Loucy (cell line): ENCODE results near the gene LACTBL1.

Experiments used
- H2AFZ ChIP-seq: fragments of 200-600 bp; sonication (generic); 2 replicates; pipeline ENCODE4 v1.6.0; 2016; ENCODE audit warnings: antibody characterized with exemption, mild to moderate bottlenecking, low read length, moderate library complexity
- H3F3A ChIP-seq: fragments of 200-600 bp; 2 replicates; pipeline ENCODE4 v1.6.0; 2016; ENCODE audit warnings: antibody characterized with exemption, low read depth, mild to moderate bottlenecking
- H3K27me3 ChIP-seq: fragments of 200-600 bp; sonication (generic); 2 replicates; pipeline ENCODE4 v1.6.1; 2014; ENCODE audit warnings: low read length, mild to moderate bottlenecking; ENCODE audit not compliant: insufficient read depth, poor library complexity, severe bottlenecking
- H3K36me3 ChIP-seq: fragments of 200-600 bp; sonication (generic); 2 replicates; pipeline ENCODE4 v1.6.1; 2016; ENCODE audit warnings: low read length; ENCODE audit not compliant: insufficient read depth
- H3K4me1 ChIP-seq: fragments of 200-600 bp; sonication (generic); 2 replicates; pipeline ENCODE4 v1.5.1; 2014; ENCODE audit warnings: low read length, mild to moderate bottlenecking; ENCODE audit not compliant: insufficient read depth, poor library complexity, severe bottlenecking
- H3K4me2 ChIP-seq: fragments of 200-600 bp; sonication (generic); 2 replicates; pipeline ENCODE4 v1.6.0; 2014; ENCODE audit warnings: antibody characterized with exemption, low read length, low read depth, mild to moderate bottlenecking; ENCODE audit not compliant: poor library complexity, severe bottlenecking
- H3K4me3 ChIP-seq: fragments of 200-600 bp; sonication (generic); 2 replicates; pipeline ENCODE4 v1.5.1; 2014; ENCODE audit warnings: low read length, mild to moderate bottlenecking, mixed read lengths; ENCODE audit not compliant: poor library complexity, severe bottlenecking
- H3K79me2 ChIP-seq: fragments of 200-600 bp; sonication (generic); 2 replicates; pipeline ENCODE4 v1.6.1; 2014; ENCODE audit warnings: low read length; ENCODE audit not compliant: insufficient read depth
- H3K9ac ChIP-seq: fragments of 200-600 bp; sonication (generic); 2 replicates; pipeline ENCODE4 v1.6.0; 2014; ENCODE audit warnings: mild to moderate bottlenecking, low read depth, low read length, moderate library complexity; ENCODE audit not compliant: poor library complexity, severe bottlenecking
- H3K9me2 ChIP-seq: fragments of 200-600 bp; sonication (generic); replicated peaks from 2 replicates; pipeline ENCODE4 v1.6.1; 2016; ENCODE audit warnings: low read depth, low read length, mixed read lengths
- H3K9me3 ChIP-seq: fragments of 200-600 bp; sonication (generic); 2 replicates; pipeline ENCODE4 v1.6.1; 2014; ENCODE audit warnings: mild to moderate bottlenecking, antibody characterized with exemption, low read length, low read depth; ENCODE audit not compliant: insufficient read depth
- H4K20me1 ChIP-seq: fragments of 200-600 bp; sonication (generic); 2 replicates; pipeline ENCODE4 v1.6.0; 2014; ENCODE audit warnings: antibody characterized with exemption, low read length, mild to moderate bottlenecking; ENCODE audit not compliant: insufficient read depth, poor library complexity, severe bottlenecking
- EZH2phosphoT487 ChIP-seq: fragments of 200-600 bp; IDR thresholded peaks from 2 replicates; pipeline ENCODE4 v1.6.1; 2018; ENCODE audit warnings: antibody characterized with exemption, mild to moderate bottlenecking, moderate library complexity, borderline replicate concordance
- TF ChIP-seq, protein P1 (sequence below): fragments of 200-600 bp; sonication (generic); conservative IDR thresholded peaks from 2 replicates; pipeline ENCODE4 v1.5.1; 2014; ENCODE audit warnings: mild to moderate bottlenecking, antibody characterized with exemption, low read length

LACTBL1 gene

DNA sequence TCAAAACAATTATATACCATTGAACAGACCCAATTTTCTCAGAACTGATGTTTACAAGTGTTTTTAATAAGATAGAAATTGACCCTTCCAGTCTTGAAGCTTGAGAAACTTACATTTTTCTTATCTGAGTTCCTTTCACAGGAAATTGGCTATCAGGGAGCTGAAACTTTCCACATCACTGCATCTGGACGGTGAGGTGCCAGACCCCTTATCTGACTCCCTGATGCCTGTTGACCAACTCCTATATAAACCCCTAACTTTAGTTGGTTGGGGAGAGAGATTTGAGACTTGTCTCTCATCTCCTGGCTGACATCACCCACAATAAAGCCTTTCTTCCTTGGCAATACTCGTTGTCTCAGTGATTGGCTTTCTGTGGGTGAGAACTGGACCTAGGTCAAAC lies 31.4 kb downstream of the LACTBL1 start:
- no peak overlapping the region for H2AFZ ChIP-seq
- H3K4me3 ChIP-seq: no peak overlapping the region
- no peaks in the 10 kb centered on the region for H3K36me3 ChIP-seq
- no peak overlapping the region for H3K9ac ChIP-seq
- no peak for TF ChIP-seq EZH2phosphoT487
- TF ChIP-seq, protein P1, sequence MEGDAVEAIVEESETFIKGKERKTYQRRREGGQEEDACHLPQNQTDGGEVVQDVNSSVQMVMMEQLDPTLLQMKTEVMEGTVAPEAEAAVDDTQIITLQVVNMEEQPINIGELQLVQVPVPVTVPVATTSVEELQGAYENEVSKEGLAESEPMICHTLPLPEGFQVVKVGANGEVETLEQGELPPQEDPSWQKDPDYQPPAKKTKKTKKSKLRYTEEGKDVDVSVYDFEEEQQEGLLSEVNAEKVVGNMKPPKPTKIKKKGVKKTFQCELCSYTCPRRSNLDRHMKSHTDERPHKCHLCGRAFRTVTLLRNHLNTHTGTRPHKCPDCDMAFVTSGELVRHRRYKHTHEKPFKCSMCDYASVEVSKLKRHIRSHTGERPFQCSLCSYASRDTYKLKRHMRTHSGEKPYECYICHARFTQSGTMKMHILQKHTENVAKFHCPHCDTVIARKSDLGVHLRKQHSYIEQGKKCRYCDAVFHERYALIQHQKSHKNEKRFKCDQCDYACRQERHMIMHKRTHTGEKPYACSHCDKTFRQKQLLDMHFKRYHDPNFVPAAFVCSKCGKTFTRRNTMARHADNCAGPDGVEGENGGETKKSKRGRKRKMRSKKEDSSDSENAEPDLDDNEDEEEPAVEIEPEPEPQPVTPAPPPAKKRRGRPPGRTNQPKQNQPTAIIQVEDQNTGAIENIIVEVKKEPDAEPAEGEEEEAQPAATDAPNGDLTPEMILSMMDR: no peak
- peaks cover 9% of the 10 kb centered on the region for H3K9me3 ChIP-seq
- no peaks in the 10 kb centered on the region for H3K4me1 ChIP-seq
- no peaks in the 10 kb centered on the region for H3K27me3 ChIP-seq
- no peak overlapping the region for H3K4me2 ChIP-seq
- no peaks in the 10 kb centered on the region for H3K79me2 ChIP-seq
- no peaks in the 10 kb centered on the region for H4K20me1 ChIP-seq
- no peaks in the 10 kb centered on the region for H3K9me2 ChIP-seq
- H3F3A ChIP-seq: no peaks in the 10 kb centered on the region

DNA sequence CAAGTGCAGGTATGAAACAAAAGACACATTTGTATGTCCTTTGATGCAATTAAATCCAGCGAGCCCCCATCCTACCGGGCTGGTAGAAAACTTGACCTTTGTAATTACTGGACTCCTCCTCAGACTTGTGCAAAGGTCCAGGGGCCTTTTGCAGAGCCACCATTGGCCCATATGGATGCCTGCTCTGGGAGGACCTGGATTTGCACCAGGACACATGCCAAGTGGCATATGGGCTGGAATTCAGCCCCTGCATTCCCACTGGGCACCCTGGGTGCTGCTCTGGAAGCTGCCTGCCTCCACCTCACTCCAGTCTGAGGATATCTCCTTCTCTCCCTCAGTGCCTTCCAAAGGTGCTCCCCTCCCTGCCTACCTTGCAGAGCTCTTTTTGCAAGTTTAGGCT lies 36.0 kb downstream of the LACTBL1 start:
- H3K4me1 ChIP-seq: no peaks in the 10 kb centered on the region
- H3K4me3 ChIP-seq: no peak overlapping the region
- H3F3A ChIP-seq: no peaks in the 10 kb centered on the region
- H3K9me2 ChIP-seq: no peaks in the 10 kb centered on the region
- H3K27me3 ChIP-seq: no peaks in the 10 kb centered on the region
- TF ChIP-seq, protein P1: no peak
- TF ChIP-seq EZH2phosphoT487: no peak
- peaks cover 9% of the 10 kb centered on the region for H3K9me3 ChIP-seq
- no peak overlapping the region for H2AFZ ChIP-seq
- no peaks in the 10 kb centered on the region for H3K36me3 ChIP-seq
- no peak overlapping the region for H3K9ac ChIP-seq
- no peaks in the 10 kb centered on the region for H4K20me1 ChIP-seq
- no peak overlapping the region for H3K4me2 ChIP-seq
- no peaks in the 10 kb centered on the region for H3K79me2 ChIP-seq

DNA sequence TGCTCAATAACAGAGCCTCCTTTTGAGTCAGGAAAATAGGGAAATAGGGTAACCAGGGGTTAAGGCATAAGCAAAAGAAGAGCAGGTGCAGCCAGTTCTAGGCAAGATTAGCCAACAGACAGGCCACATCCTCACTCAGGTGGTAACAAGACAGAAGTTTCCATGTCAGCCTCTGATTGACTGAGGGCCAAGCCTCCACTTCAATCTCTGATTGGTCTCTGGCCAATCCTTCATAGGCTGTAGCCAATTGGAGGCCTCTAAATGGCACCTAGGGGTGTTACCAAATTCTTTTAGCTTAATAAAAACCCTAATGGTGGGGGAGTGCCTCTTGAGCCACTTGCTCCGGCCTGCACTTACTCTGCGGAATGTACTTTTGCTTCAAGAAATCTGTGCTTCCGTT lies 37.2 kb downstream of the LACTBL1 start:
- Histone ChIP-seq H3K9ac (no peak overlapping the region), H2AFZ (no peak overlapping the region), H3K27me3 (no peaks in the 10 kb centered on the region), H3K4me2 (no peak overlapping the region), H3K9me2 (no peaks in the 10 kb centered on the region), H3K4me1 (no peaks in the 10 kb centered on the region), H3K36me3 (no peaks in the 10 kb centered on the region), H3K9me3 (no peaks in the 10 kb centered on the region; the same call in 1 of the 2 replicates), H3F3A (no peaks in the 10 kb centered on the region), H3K79me2 (no peaks in the 10 kb centered on the region), H3K4me3 (no peak overlapping the region), H4K20me1 (no peaks in the 10 kb centered on the region)
- TF ChIP-seq, protein P1: no peak
- no peak for TF ChIP-seq EZH2phosphoT487
